Liver (tissue), 9 donors: Measurements from ENCODE around the gene TRA2B. TPM values are rescaled to one million over a fixed set of nuclear protein-coding genes. Genes with fewer than 3 reads are reported as not detected.

Source experiments
- DNase-seq: peaks from one replicate; pipeline ENCODE4 v3.0.0-alpha.2; 2017; ENCODE audit warnings: low spot score
- H3K27ac ChIP-seq, 2 donors: one replicate each; pipeline ENCODE4 v1.7.0; 2013; ENCODE audit warnings: inconsistent platforms in 2 of 2, low read length in 2 of 2, control low read depth in 1 of 2, low read depth in 1 of 2, mild to moderate bottlenecking in 1 of 2
- H3K27me3 ChIP-seq, 4 donors: one replicate each; pipeline versions ENCODE4 v1.6.1 to v1.7.0; 2013; ENCODE audit warnings: low read length in 3 of 4, inconsistent platforms in 1 of 4, mild to moderate bottlenecking in 1 of 4, moderate library complexity in 1 of 4; ENCODE audit not compliant: control insufficient read depth in 4 of 4, insufficient read depth in 4 of 4
- H3K36me3 ChIP-seq, 4 donors: one replicate each; pipeline versions ENCODE4 v1.6.1 to v1.7.0; 2013; ENCODE audit warnings: low read length in 3 of 4, mild to moderate bottlenecking in 3 of 4, low read depth in 1 of 4, moderate library complexity in 1 of 4; ENCODE audit not compliant: control insufficient read depth in 4 of 4, insufficient read depth in 3 of 4
- H3K4me1 ChIP-seq, 4 donors: one replicate each; pipeline versions ENCODE4 v1.6.1 to v1.7.0; 2013; ENCODE audit warnings: low read length in 3 of 4, mild to moderate bottlenecking in 3 of 4, moderate library complexity in 1 of 4; ENCODE audit not compliant: control insufficient read depth in 4 of 4, insufficient read depth in 4 of 4
- H3K4me3 ChIP-seq, 3 donors: one replicate each; pipeline versions ENCODE4 v1.6.1 to v1.7.0; 2013; ENCODE audit warnings: low read length in 3 of 3, control low read depth in 1 of 3, low read depth in 1 of 3, mild to moderate bottlenecking in 1 of 3
- H3K9ac ChIP-seq, 2 donors: one replicate each; pipeline ENCODE4 v1.7.0; 2013; ENCODE audit warnings: low read length in 2 of 2, mild to moderate bottlenecking in 2 of 2, moderate library complexity in 2 of 2, control low read depth in 1 of 2, low read depth in 1 of 2
- H3K9me3 ChIP-seq, 4 donors: one replicate each; pipeline versions ENCODE4 v1.6.1 to v1.7.0; 2013; ENCODE audit warnings: low read length in 3 of 4; ENCODE audit not compliant: control insufficient read depth in 4 of 4
- EGR1 ChIP-seq, 2 donors: IDR thresholded peaks; 2 replicates each; pipeline ENCODE4 v1.6.1; 2016 to 2018; ENCODE audit warnings: antibody characterized with exemption in 2 of 2, low read depth in 2 of 2
- FOXA1 ChIP-seq: IDR thresholded peaks from 2 replicates; pipeline ENCODE4 v1.6.1; 2016; ENCODE audit warnings: antibody characterized with exemption
- FOXA2 ChIP-seq: IDR thresholded peaks from 2 replicates; pipeline ENCODE4 v1.6.1; 2016; ENCODE audit warnings: antibody characterized with exemption
- GABPA ChIP-seq, 2 donors: IDR thresholded peaks in 1 of 2; conservative IDR thresholded peaks in 1 of 2; 2 replicates each; pipeline ENCODE4 v1.6.1; 2016; ENCODE audit warnings: antibody characterized with exemption in 2 of 2, mild to moderate bottlenecking in 1 of 2, moderate library complexity in 1 of 2
- HNF4A ChIP-seq, 2 donors: conservative IDR thresholded peaks; 2 replicates each; pipeline ENCODE4 v1.6.1; 2016; ENCODE audit warnings: antibody characterized with exemption in 2 of 2, mild to moderate bottlenecking in 2 of 2
- HNF4G ChIP-seq: IDR thresholded peaks from 2 replicates; pipeline ENCODE4 v1.6.1; 2016; ENCODE audit warnings: antibody characterized with exemption
- JUND ChIP-seq, 2 donors: IDR thresholded peaks; 2 replicates each; pipeline ENCODE4 v1.6.1; 2016; ENCODE audit warnings: antibody characterized with exemption in 2 of 2
- NR2F2 ChIP-seq: IDR thresholded peaks from 2 replicates; pipeline ENCODE4 v1.6.1; 2016; ENCODE audit warnings: antibody characterized with exemption
- RAD21 ChIP-seq, 2 donors: IDR thresholded peaks; 2 replicates each; pipeline ENCODE4 v1.6.1; 2016; ENCODE audit warnings: antibody characterized with exemption in 2 of 2, mild to moderate bottlenecking in 2 of 2
- RXRA ChIP-seq, 2 donors: IDR thresholded peaks; 2 replicates each; pipeline ENCODE4 v1.6.1; 2017 to 2018; ENCODE audit warnings: antibody characterized with exemption in 2 of 2, mild to moderate bottlenecking in 1 of 2
- SP1 ChIP-seq: IDR thresholded peaks from 2 replicates; pipeline ENCODE4 v1.6.1; 2018; ENCODE audit warnings: antibody characterized with exemption, mild to moderate bottlenecking
- TAF1 ChIP-seq: conservative IDR thresholded peaks from 2 replicates; pipeline ENCODE4 v1.6.1; 2016; ENCODE audit warnings: antibody characterized with exemption, mild to moderate bottlenecking
- YY1 ChIP-seq: IDR thresholded peaks from 2 replicates; pipeline ENCODE4 v1.6.1; 2016; ENCODE audit warnings: antibody characterized with exemption, mild to moderate bottlenecking
- WGBS: extraction: QIAGEN DNeasy Blood & Tissue Kit; methylation state at CpG from one replicate; pipeline ENCODE4 v1.1.7; 2013; 5-methylcytosine and 5-hydroxymethylcytosine counted together
- polyA plus RNA-seq, 2 donors: library from polyadenylated mRNA; stranded (reverse) in 1 of 2; unstranded in 1 of 2; fragments of 200-250 nt in 1 of 2; fragments of >200 nt in 1 of 2; fragmentation: Nextera tagmentation in 1 of 2; extraction: Ambion mirVana in 1 of 2; gene quantifications; one replicate each; pipeline versions ENCODE4 v1.2.1 to v1.2.3, GENCODE V29; 2013 to 2015
- total RNA-seq, 2 donors: library from RNA; depleted of rRNA; stranded (reverse); fragments of >200 nt; gene quantifications; one replicate each; pipeline ENCODE4 v1.2.3, GENCODE V29; 2014
- TF ChIP-seq, protein P1 (sequence below): IDR thresholded peaks from 2 replicates; pipeline ENCODE4 v1.6.1; 2016; ENCODE audit warnings: antibody characterized with exemption
- TF ChIP-seq, protein P2 (sequence below): IDR thresholded peaks from 2 replicates; pipeline ENCODE4 v1.6.1; 2016; ENCODE audit warnings: antibody characterized with exemption
- TF ChIP-seq, protein P3 (sequence below): IDR thresholded peaks from 2 replicates; pipeline ENCODE4 v1.6.1; 2016; ENCODE audit warnings: antibody characterized with exemption
- TF ChIP-seq, protein P4 (sequence below): IDR thresholded peaks from 2 replicates; pipeline ENCODE4 v1.6.1; 2016; ENCODE audit warnings: antibody characterized with exemption, mild to moderate bottlenecking
- TF ChIP-seq, protein P5 (sequence below): fragments of 150-350 bp; IDR thresholded peaks from 2 replicates; pipeline ENCODE4 v1.5.1; 2017; ENCODE audit warnings: improper control_type of control experiment, low read depth, low read length; ENCODE audit not compliant: missing input control
- donor health status: healthy.
- donor health status: healthy.
- donor health status: healthy.
- donor health status: healthy.
- donor health status: healthy.

Gene TRA2B
- total and polyA plus RNA-seq, 4 donors = 31.8 to 106 (median 70.4) TPM

DNA sequence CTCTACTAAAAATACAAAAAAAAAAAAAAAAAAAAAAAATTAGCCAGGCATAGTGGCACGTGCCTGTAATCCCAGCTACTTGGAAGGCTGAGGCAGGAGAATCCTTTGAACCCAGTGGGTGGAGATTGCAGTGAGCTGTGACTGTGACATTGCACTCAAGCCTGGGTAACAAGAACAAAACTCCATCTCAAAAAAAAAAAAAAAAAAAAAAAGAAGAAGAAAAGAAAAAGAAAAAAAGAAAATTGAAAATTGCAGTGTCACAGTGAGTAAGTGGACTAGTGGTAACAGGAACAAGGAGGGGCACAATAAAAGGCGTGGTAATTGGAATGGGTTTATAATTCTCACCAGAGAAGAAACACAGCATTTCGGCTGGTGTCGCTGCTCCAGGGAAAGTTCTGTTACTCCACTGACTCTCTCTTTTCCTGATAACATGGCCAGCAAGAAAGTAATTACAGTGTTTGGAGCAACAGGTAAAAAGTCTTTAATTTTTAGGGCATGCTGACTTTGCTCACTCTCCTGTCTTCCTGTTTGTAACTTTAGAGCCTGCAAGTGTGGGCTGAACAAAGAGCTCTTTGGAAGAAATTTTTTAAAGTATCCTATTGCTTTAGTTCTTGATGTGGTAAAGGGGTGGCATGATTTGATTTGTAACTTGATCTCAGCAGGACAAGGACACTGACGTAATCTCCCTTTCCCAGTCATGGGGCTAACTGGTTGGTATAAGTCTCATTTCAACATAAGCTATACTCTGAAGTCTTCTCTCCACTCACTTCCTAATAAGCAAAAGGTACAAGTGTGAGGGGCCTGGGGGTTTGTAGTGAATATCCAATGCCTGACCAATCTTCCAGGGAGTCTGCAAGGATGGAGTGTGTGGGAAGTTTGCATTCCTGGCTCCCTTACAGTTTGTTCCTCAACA is 22.1 kb upstream of the TRA2B start:
- Histone ChIP-seq H3K27ac (no peak overlapping the region), H3K9me3 (no peaks in the 10 kb centered on the region), H3K4me1 (no peaks in the 10 kb centered on the region), H3K36me3 (no peaks in the 10 kb centered on the region), H3K4me3 (no peak overlapping the region), H3K9ac (no peak overlapping the region), H3K27me3 (no peaks in the 10 kb centered on the region)
- no peak for DNase-seq
- WGBS = 71% methylated on average over 5 of the region's 5 CpGs
- no peak for TF ChIP-seq FOXA2
- TF ChIP-seq, protein P1, sequence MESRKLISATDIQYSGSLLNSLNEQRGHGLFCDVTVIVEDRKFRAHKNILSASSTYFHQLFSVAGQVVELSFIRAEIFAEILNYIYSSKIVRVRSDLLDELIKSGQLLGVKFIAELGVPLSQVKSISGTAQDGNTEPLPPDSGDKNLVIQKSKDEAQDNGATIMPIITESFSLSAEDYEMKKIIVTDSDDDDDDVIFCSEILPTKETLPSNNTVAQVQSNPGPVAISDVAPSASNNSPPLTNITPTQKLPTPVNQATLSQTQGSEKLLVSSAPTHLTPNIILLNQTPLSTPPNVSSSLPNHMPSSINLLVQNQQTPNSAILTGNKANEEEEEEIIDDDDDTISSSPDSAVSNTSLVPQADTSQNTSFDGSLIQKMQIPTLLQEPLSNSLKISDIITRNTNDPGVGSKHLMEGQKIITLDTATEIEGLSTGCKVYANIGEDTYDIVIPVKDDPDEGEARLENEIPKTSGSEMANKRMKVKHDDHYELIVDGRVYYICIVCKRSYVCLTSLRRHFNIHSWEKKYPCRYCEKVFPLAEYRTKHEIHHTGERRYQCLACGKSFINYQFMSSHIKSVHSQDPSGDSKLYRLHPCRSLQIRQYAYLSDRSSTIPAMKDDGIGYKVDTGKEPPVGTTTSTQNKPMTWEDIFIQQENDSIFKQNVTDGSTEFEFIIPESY = no peak
- no peak for TF ChIP-seq RXRA (IDR thresholded peaks at IDR 0.05)
- TF ChIP-seq FOXA1 = no peak
- TF ChIP-seq GABPA (IDR thresholded peaks at IDR 0.05 in 1 of 2, conservative IDR thresholded peaks at IDR 0.05 in 1 of 2) = no peak
- TF ChIP-seq YY1 = no peak
- TF ChIP-seq NR2F2 = no peak
- TF ChIP-seq, protein P2, sequence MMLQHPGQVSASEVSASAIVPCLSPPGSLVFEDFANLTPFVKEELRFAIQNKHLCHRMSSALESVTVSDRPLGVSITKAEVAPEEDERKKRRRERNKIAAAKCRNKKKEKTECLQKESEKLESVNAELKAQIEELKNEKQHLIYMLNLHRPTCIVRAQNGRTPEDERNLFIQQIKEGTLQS = no peak
- TF ChIP-seq, protein P3, sequence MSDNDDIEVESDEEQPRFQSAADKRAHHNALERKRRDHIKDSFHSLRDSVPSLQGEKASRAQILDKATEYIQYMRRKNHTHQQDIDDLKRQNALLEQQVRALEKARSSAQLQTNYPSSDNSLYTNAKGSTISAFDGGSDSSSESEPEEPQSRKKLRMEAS = no peak
- no peak for TF ChIP-seq HNF4G
- no peak for TF ChIP-seq EGR1 (IDR thresholded peaks at IDR 0.05; ENCODE audit: low read depth in 2 of 2)
- TF ChIP-seq SP1 = no peak
- TF ChIP-seq HNF4A (conservative IDR thresholded peaks at IDR 0.05) = no peak
- TF ChIP-seq TAF1 = no peak
- TF ChIP-seq, protein P4, sequence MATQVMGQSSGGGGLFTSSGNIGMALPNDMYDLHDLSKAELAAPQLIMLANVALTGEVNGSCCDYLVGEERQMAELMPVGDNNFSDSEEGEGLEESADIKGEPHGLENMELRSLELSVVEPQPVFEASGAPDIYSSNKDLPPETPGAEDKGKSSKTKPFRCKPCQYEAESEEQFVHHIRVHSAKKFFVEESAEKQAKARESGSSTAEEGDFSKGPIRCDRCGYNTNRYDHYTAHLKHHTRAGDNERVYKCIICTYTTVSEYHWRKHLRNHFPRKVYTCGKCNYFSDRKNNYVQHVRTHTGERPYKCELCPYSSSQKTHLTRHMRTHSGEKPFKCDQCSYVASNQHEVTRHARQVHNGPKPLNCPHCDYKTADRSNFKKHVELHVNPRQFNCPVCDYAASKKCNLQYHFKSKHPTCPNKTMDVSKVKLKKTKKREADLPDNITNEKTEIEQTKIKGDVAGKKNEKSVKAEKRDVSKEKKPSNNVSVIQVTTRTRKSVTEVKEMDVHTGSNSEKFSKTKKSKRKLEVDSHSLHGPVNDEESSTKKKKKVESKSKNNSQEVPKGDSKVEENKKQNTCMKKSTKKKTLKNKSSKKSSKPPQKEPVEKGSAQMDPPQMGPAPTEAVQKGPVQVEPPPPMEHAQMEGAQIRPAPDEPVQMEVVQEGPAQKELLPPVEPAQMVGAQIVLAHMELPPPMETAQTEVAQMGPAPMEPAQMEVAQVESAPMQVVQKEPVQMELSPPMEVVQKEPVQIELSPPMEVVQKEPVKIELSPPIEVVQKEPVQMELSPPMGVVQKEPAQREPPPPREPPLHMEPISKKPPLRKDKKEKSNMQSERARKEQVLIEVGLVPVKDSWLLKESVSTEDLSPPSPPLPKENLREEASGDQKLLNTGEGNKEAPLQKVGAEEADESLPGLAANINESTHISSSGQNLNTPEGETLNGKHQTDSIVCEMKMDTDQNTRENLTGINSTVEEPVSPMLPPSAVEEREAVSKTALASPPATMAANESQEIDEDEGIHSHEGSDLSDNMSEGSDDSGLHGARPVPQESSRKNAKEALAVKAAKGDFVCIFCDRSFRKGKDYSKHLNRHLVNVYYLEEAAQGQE = no peak
- no peak for TF ChIP-seq RAD21 (IDR thresholded peaks at IDR 0.05)
- TF ChIP-seq JUND (IDR thresholded peaks at IDR 0.05) = no peak
- TF ChIP-seq, protein P5, sequence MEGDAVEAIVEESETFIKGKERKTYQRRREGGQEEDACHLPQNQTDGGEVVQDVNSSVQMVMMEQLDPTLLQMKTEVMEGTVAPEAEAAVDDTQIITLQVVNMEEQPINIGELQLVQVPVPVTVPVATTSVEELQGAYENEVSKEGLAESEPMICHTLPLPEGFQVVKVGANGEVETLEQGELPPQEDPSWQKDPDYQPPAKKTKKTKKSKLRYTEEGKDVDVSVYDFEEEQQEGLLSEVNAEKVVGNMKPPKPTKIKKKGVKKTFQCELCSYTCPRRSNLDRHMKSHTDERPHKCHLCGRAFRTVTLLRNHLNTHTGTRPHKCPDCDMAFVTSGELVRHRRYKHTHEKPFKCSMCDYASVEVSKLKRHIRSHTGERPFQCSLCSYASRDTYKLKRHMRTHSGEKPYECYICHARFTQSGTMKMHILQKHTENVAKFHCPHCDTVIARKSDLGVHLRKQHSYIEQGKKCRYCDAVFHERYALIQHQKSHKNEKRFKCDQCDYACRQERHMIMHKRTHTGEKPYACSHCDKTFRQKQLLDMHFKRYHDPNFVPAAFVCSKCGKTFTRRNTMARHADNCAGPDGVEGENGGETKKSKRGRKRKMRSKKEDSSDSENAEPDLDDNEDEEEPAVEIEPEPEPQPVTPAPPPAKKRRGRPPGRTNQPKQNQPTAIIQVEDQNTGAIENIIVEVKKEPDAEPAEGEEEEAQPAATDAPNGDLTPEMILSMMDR = no peak
